ENCODE measurements around the gene DVL2.

DNA sequence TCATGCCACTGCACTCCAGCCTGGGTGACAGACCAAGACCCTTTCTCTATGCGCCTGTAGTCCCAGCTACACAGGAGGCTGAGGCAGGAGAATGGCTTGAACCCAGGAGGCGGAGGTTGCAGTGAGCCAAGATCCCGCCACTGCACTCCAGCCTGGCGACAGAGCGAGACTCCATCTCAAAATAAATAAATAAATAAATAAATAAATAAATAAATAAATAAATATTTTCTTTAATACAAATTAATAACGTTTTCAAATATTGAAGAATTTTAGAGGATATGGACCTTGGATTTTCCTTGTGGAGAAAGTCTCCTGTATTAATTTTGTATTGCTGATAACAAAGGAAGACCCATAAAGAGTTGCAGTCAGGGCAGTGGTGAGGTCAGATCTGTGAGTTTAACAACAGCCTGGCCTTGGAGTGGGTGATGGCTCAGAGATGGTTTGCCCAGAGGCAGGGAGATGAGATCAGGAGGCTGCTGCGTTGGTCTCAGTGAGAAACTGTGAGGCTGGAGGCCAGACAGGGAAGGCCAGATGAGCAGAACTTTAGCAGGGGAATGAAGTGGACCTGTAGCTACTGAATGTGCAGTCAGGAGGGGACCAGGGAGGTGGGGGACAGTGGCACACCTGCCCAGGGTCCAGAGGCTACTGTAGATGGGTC is 50.8 kb downstream of the DVL2 start:
- TF ChIP-seq, protein P1, sequence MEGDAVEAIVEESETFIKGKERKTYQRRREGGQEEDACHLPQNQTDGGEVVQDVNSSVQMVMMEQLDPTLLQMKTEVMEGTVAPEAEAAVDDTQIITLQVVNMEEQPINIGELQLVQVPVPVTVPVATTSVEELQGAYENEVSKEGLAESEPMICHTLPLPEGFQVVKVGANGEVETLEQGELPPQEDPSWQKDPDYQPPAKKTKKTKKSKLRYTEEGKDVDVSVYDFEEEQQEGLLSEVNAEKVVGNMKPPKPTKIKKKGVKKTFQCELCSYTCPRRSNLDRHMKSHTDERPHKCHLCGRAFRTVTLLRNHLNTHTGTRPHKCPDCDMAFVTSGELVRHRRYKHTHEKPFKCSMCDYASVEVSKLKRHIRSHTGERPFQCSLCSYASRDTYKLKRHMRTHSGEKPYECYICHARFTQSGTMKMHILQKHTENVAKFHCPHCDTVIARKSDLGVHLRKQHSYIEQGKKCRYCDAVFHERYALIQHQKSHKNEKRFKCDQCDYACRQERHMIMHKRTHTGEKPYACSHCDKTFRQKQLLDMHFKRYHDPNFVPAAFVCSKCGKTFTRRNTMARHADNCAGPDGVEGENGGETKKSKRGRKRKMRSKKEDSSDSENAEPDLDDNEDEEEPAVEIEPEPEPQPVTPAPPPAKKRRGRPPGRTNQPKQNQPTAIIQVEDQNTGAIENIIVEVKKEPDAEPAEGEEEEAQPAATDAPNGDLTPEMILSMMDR (IDR thresholded peaks at IDR 0.05): no peak
- TF ChIP-seq POLR2A (IDR thresholded peaks at IDR 0.05): no peak
